ENCODE data around the gene ZNF334.

The ZNF334 gene

DNA sequence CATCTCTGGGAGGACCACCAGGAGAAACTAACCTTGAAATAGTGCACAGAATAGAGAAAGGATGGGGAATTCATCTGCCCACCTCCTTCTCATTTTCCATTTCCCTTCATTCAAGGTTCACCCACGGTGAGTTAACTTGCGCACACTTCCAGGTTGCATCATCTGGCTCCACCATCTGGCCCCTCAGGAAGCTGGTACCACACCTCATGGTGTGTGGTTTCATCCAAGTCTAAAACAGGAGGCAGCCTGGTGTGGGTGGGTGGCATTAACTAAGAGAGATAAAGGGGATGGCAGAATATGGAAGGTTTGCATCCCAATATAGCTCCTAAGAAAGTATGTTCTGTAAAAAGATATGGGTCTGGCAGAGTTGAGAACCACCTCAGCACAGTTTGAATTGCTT lies 3.8 kb downstream of the ZNF334 start:
- Histone ChIP-seq H3K27me3 (ENCODE audit: insufficient read depth, low read length) (no peaks in the 10 kb centered on the region), H3K4me1 (ENCODE audit: insufficient read depth, low read length) (peaks cover 10% of the 10 kb centered on the region)
- WGBS: 98% methylated on average over 2 of the region's 2 CpGs

DNA sequence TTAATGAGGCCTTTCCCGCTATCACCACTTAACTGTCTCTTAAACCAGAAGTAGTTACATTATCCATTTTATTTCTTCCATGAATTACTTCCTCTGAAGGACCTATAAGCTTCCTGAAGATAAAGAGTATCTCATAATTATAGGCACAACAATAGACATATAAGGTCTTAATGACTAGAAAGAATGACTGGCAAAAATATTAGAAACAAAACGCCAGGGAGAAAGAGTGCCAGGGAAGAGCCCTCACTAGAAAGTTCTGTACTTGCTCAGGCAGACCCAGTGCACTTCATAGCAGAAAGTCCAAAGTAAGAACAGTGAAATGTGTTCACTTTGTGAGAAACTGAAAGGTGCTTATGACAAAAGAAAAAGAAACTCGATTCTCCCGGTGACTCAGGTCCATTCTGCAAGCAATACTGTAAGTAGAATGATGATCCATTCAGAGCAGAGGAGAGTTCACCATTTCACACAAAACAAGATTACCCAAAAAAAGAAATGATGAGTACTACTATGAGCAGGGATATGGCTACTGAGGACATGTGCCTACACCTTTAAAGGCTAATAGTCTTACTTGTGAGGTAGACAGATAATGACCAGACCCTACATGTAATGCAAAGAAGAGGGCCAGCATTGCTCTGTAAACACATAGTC lies 5.5 kb downstream of the ZNF334 start:
- Histone ChIP-seq H3K27me3 (ENCODE audit: insufficient read depth, low read length) (no peaks in the 10 kb centered on the region), H3K9me3 (ENCODE audit: insufficient read depth, low read depth, low read length) (peaks cover 42% of the 10 kb centered on the region), H3K4me3 (ENCODE audit: low read length) (no peak overlapping the region), H3K36me3 (ENCODE audit: insufficient read depth, low read length) (peaks cover 64% of the 10 kb centered on the region), H3K4me1 (ENCODE audit: insufficient read depth, low read length) (peaks cover 5% of the 10 kb centered on the region; the same call in 1 of the 2 replicates), H3K9ac (ENCODE audit: low read depth, low read length) (no peak overlapping the region), H3K27ac (ENCODE audit: low read depth, low read length) (no peak overlapping the region)
- WGBS: 95% methylated on average over 4 of the region's 4 CpGs

More for the DNA sequence above, 3.8 kb downstream of the ZNF334 start:
- no peak overlapping the region for H3K4me3 ChIP-seq (ENCODE audit: low read length)
- no peak overlapping the region for H3K9ac ChIP-seq (ENCODE audit: low read depth, low read length)
- no peak overlapping the region for H3K27ac ChIP-seq (ENCODE audit: low read depth, low read length)
- H3K9me3 ChIP-seq (ENCODE audit: insufficient read depth, low read depth, low read length): peaks cover 26% of the 10 kb centered on the region
- H3K36me3 ChIP-seq (ENCODE audit: insufficient read depth, low read length): peaks cover 48% of the 10 kb centered on the region

DNA sequence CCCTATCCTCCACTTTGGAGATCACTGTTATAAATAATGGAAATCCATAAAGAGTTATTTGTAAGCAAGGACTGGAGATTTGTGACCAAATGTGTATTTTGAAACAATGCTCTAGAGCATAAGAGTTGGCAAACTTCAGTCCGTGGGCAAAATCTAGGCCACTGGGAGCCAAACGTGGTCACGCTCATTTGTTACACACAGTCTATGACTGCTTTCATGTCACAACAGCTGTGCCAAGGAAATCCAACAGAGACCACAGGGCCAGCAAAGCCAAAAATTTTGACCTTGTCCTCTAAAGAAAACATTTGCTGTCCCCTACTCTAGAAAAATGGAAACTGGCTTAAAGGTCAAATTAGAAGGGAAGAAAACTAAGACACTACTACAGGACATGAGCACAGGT lies 7.9 kb downstream of the ZNF334 start:
- 95% methylated on average over 3 of the region's 3 CpGs for WGBS
- Histone ChIP-seq H3K4me1 (ENCODE audit: insufficient read depth, low read length) (no peaks in the 10 kb centered on the region), H3K27me3 (ENCODE audit: insufficient read depth, low read length) (no peaks in the 10 kb centered on the region), H3K4me3 (ENCODE audit: low read length) (no peak overlapping the region), H3K9ac (ENCODE audit: low read depth, low read length) (no peak overlapping the region), H3K27ac (ENCODE audit: low read depth, low read length) (no peak overlapping the region), H3K36me3 (ENCODE audit: insufficient read depth, low read length) (peaks cover 76% of the 10 kb centered on the region), H3K9me3 (ENCODE audit: insufficient read depth, low read depth, low read length) (peaks cover 66% of the 10 kb centered on the region)

- Histone ChIP-seq H3K9ac (ENCODE audit: low read depth, low read length) (no peak overlapping the region), H3K27ac (ENCODE audit: low read depth, low read length) (no peak overlapping the region), H3K4me3 (ENCODE audit: low read length) (no peak overlapping the region), H3K36me3 (ENCODE audit: insufficient read depth, low read length) (peaks cover 73% of the 10 kb centered on the region), H3K9me3 (ENCODE audit: insufficient read depth, low read depth, low read length) (peaks cover 87% of the 10 kb centered on the region), H3K27me3 (ENCODE audit: insufficient read depth, low read length) (no peaks in the 10 kb centered on the region), H3K4me1 (ENCODE audit: insufficient read depth, low read length) (no peaks in the 10 kb centered on the region)
- 98% methylated on average over 6 of the region's 6 CpGs for WGBS
Measured at GRCh38 chr20:46501961-46502360, 11.4 kb downstream of the ZNF334 start.

- Histone ChIP-seq H3K27me3 (ENCODE audit: insufficient read depth, low read length) (no peaks in the 10 kb centered on the region), H3K4me1 (ENCODE audit: insufficient read depth, low read length) (no peaks in the 10 kb centered on the region), H3K9ac (ENCODE audit: low read depth, low read length) (no peak overlapping the region), H3K9me3 (ENCODE audit: insufficient read depth, low read depth, low read length) (peaks cover 85% of the 10 kb centered on the region), H3K36me3 (ENCODE audit: insufficient read depth, low read length) (peaks cover 78% of the 10 kb centered on the region), H3K27ac (ENCODE audit: low read depth, low read length) (no peak overlapping the region), H3K4me3 (ENCODE audit: low read length) (peak overlapping the region; percentile 28; the same call in 1 of the 2 replicates)
- 94% methylated on average over 3 of the region's 5 CpGs for WGBS
Measured at GRCh38 chr20:46501337-46501942, 11.9 kb downstream of the ZNF334 start.

DNA sequence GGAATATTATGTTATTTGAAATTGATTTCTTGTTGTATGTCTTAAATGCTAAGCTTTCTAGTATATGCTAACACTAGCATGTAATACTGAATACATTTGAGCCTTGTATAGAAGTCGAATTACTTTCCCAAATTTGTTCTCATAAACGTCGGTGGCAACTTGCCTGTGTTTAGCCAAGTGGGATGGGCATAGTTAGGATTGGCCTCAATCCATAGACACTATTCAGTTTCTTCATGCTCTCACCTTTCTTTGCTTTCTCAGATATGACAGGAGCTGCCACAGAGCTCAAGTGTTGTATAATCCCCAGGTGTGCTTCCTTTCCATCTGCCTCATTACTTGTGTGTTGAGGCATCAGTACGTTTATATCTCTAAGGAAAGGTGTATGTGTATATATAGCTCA lies 19.3 kb downstream of the ZNF334 start:
- no peak overlapping the region for H3K27ac ChIP-seq (ENCODE audit: low read depth, low read length)
- WGBS: 94% methylated on average over 3 of the region's 4 CpGs
- no peak overlapping the region for H3K9ac ChIP-seq (ENCODE audit: low read depth, low read length)
- H3K4me3 ChIP-seq (ENCODE audit: low read length): no peak overlapping the region
- no peaks in the 10 kb centered on the region for H3K4me1 ChIP-seq (ENCODE audit: insufficient read depth, low read length)
- peaks cover 11% of the 10 kb centered on the region for H3K9me3 ChIP-seq (ENCODE audit: insufficient read depth, low read depth, low read length)
- H3K27me3 ChIP-seq (ENCODE audit: insufficient read depth, low read length): no peaks in the 10 kb centered on the region
- peaks cover 11% of the 10 kb centered on the region for H3K36me3 ChIP-seq (ENCODE audit: insufficient read depth, low read length)

DNA sequence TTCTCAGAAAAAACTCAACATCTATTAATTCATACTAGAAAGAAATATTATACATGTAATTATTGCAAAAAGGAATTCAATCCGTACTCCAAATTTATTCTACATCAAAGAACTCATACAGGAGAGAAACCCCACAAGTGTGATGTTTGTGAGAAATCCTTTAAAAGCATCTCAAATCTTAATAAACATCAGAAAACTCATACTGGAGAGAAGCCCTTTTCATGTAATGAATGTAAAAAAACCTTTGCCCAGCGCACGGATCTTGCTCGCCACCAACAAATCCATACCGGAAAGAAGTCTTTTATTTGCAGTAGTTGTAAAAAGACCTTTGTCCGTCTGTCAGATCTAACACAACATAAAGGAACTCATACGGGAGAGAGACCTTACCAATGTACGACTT lies 22.0 kb downstream of the ZNF334 start:
- Histone ChIP-seq H3K9me3 (ENCODE audit: insufficient read depth, low read depth, low read length) (no peaks in the 10 kb centered on the region), H3K36me3 (ENCODE audit: insufficient read depth, low read length) (peaks cover 3% of the 10 kb centered on the region; the same call in 1 of the 2 replicates), H3K9ac (ENCODE audit: low read depth, low read length) (no peak overlapping the region), H3K27me3 (ENCODE audit: insufficient read depth, low read length) (no peaks in the 10 kb centered on the region), H3K27ac (ENCODE audit: low read depth, low read length) (no peak overlapping the region), H3K4me1 (ENCODE audit: insufficient read depth, low read length) (no peaks in the 10 kb centered on the region), H3K4me3 (ENCODE audit: low read length) (no peak overlapping the region)
- WGBS: 100% methylated on average over 6 of the region's 8 CpGs

- WGBS: 90% methylated on average over 2 of the region's 3 CpGs
Measured at GRCh38 chr20:46488451-46488850, 24.9 kb downstream of the ZNF334 start.

DNA sequence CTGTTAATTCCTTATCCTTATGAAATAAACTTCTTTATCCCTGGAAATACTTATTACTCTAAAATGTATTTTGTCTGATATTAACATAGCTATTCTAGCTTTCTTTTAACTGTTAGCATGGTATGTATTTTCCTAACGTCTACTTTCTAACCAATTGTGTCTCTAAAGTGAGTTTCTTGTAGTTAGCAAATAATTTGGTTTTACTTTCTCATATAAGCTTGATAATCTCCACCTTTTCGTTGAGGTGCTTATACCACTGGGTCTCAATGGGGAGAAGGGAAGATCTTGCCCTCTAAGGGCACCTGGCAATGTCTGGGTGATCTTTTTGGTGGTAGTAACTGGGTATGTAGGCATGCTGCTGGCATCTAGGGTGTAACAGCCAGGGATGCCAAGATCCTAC lies 25.7 kb downstream of the ZNF334 start:
- H3K36me3 ChIP-seq (ENCODE audit: insufficient read depth, low read length): no peaks in the 10 kb centered on the region
- peaks cover 14% of the 10 kb centered on the region for H3K4me1 ChIP-seq (ENCODE audit: insufficient read depth, low read length)
- WGBS: 89% methylated on average over 1 of the region's 2 CpGs
- H3K4me3 ChIP-seq (ENCODE audit: low read length): no peak overlapping the region
- H3K27me3 ChIP-seq (ENCODE audit: insufficient read depth, low read length): no peaks in the 10 kb centered on the region
- no peak overlapping the region for H3K9ac ChIP-seq (ENCODE audit: low read depth, low read length)
- H3K9me3 ChIP-seq (ENCODE audit: insufficient read depth, low read depth, low read length): no peaks in the 10 kb centered on the region
- H3K27ac ChIP-seq (ENCODE audit: low read depth, low read length): no peak overlapping the region

More at GRCh38 chr20:46488451-46488850, 24.9 kb downstream of the ZNF334 start:
- H3K9ac ChIP-seq (ENCODE audit: low read depth, low read length): no peak overlapping the region
- no peaks in the 10 kb centered on the region for H3K9me3 ChIP-seq (ENCODE audit: insufficient read depth, low read depth, low read length)
- H3K36me3 ChIP-seq (ENCODE audit: insufficient read depth, low read length): peaks cover 3% of the 10 kb centered on the region; the same call in 1 of the 2 replicates
- H3K4me3 ChIP-seq (ENCODE audit: low read length): no peak overlapping the region
- no peaks in the 10 kb centered on the region for H3K27me3 ChIP-seq (ENCODE audit: insufficient read depth, low read length)
- H3K4me1 ChIP-seq (ENCODE audit: insufficient read depth, low read length): peaks cover 14% of the 10 kb centered on the region
- no peak overlapping the region for H3K27ac ChIP-seq (ENCODE audit: low read depth, low read length)

DNA sequence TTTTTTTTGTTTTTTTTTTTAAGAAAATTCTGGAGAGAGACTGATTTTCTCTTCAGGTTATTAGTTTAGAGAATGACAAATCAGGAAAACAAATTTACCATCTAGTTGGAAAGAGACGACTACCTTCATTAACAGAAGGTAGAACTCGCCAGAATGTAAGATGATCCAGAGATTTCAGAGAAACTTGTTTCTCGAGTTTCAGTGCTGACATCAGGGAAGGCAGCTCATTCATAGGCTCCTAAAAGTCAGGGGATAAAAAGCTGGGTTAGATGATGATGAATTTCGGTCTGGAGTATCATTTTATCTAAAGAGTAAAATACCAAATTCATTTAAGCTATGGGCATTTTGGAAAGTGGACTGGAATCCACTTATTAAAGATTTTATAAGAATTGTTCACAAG lies 27.9 kb downstream of the ZNF334 start:
- H3K9ac ChIP-seq (ENCODE audit: low read depth, low read length): no peak overlapping the region
- no peaks in the 10 kb centered on the region for H3K9me3 ChIP-seq (ENCODE audit: insufficient read depth, low read depth, low read length)
- H3K4me3 ChIP-seq (ENCODE audit: low read length): no peak overlapping the region
- WGBS: 60% methylated on average over 3 of the region's 4 CpGs
- peaks cover 14% of the 10 kb centered on the region for H3K4me1 ChIP-seq (ENCODE audit: insufficient read depth, low read length)
- no peaks in the 10 kb centered on the region for H3K27me3 ChIP-seq (ENCODE audit: insufficient read depth, low read length)
- no peak overlapping the region for H3K27ac ChIP-seq (ENCODE audit: low read depth, low read length)
- H3K36me3 ChIP-seq (ENCODE audit: insufficient read depth, low read length): no peaks in the 10 kb centered on the region; the same call in 1 of the 2 replicates

- WGBS: 80% methylated on average over 2 of the region's 3 CpGs
- H3K27me3 ChIP-seq (ENCODE audit: insufficient read depth, low read length): no peaks in the 10 kb centered on the region
Measured at GRCh38 chr20:46484954-46485353, 28.4 kb downstream of the ZNF334 start.

More at GRCh38 chr20:46484954-46485353, 28.4 kb downstream of the ZNF334 start:
- H3K9ac ChIP-seq (ENCODE audit: low read depth, low read length): no peak overlapping the region
- H3K27ac ChIP-seq (ENCODE audit: low read depth, low read length): no peak overlapping the region
- H3K4me3 ChIP-seq (ENCODE audit: low read length): no peak overlapping the region
- H3K9me3 ChIP-seq (ENCODE audit: insufficient read depth, low read depth, low read length): no peaks in the 10 kb centered on the region
- H3K4me1 ChIP-seq (ENCODE audit: insufficient read depth, low read length): peaks cover 16% of the 10 kb centered on the region
- H3K36me3 ChIP-seq (ENCODE audit: insufficient read depth, low read length): no peaks in the 10 kb centered on the region; the same call in 1 of the 2 replicates
